HUES64 (cell line): ENCODE results near the gene IL15.

Experiments used
- H3K27ac ChIP-seq: 2 replicates; pipeline ENCODE4 v1.7.0; 2013; ENCODE audit warnings: low read depth, low read length, inconsistent platforms
- H3K27me3 ChIP-seq: 2 replicates; pipeline ENCODE4 v1.6.1; 2013; ENCODE audit warnings: mild to moderate bottlenecking, low read length; ENCODE audit not compliant: insufficient read depth
- H3K36me3 ChIP-seq: 2 replicates; pipeline ENCODE4 v1.6.1; 2013; ENCODE audit warnings: mild to moderate bottlenecking, low read length; ENCODE audit not compliant: insufficient read depth
- H3K4me1 ChIP-seq: 2 replicates; pipeline ENCODE4 v1.6.1; 2013; ENCODE audit warnings: mild to moderate bottlenecking, low read length, moderate library complexity; ENCODE audit not compliant: insufficient read depth
- H3K4me3 ChIP-seq: 2 replicates; pipeline ENCODE4 v1.5.1; 2013; ENCODE audit warnings: mild to moderate bottlenecking, low read length, moderate library complexity
- H3K9ac ChIP-seq: 2 replicates; pipeline ENCODE4 v1.6.1; 2013; ENCODE audit warnings: mild to moderate bottlenecking, low read depth, low read length
- H3K9me3 ChIP-seq: 2 replicates; pipeline ENCODE4 v1.6.1; 2013; ENCODE audit warnings: low read depth, low read length; ENCODE audit not compliant: insufficient read depth
- WGBS: fragments of 150-250, 120-280 bp; methylation state at CpG from one replicate; pipeline ENCODE4 v1.1.7; 2013; ENCODE audit warnings: missing lambda C conversion rate; 5-methylcytosine and 5-hydroxymethylcytosine counted together

Gene IL15

DNA sequence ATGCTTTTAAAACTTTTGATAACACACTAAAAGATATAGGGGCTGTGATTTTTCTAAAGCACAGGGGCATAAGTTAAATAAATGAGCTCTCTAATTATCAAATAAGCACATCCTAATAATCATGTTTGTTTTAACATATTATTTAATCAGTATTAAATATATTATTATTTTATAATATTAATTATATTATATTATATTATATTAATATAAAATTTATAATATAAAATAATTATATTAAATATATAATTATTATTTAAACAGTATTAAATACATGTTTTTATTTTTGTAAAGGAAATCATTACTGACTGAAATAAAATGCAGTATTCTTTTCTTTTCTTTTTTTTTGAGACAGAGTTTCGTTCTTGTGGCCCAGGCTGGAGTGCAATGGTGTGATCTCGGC, 136.5 kb downstream of the IL15 start:
- Histone ChIP-seq H3K27me3 (no peaks in the 10 kb centered on the region), H3K4me1 (peaks cover 19% of the 10 kb centered on the region), H3K9me3 (no peaks in the 10 kb centered on the region), H3K36me3 (no peaks in the 10 kb centered on the region), H3K9ac (no peak overlapping the region), H3K4me3 (no peak overlapping the region), H3K27ac (no peak overlapping the region)
- 94% methylated on average over 2 of the region's 2 CpGs for WGBS

- Histone ChIP-seq H3K9me3 (peaks cover 5% of the 10 kb centered on the region; the same call in 1 of the 2 replicates), H3K27ac (no peak overlapping the region), H3K9ac (no peak overlapping the region), H3K4me1 (no peaks in the 10 kb centered on the region), H3K27me3 (no peaks in the 10 kb centered on the region), H3K36me3 (no peaks in the 10 kb centered on the region), H3K4me3 (no peak overlapping the region)
These were observed 145.8 kb downstream of the IL15 start for GRCh38 chr4:141782205-141782604.
